ENCODE data around the gene PRR36. TPM values are rescaled to one million over a fixed set of nuclear protein-coding genes. Genes with fewer than 3 reads are reported as not detected.

Gene PRR36
- total RNA-seq, 3 donors from 2014 or later: 0.59 to 2.0 TPM; not detected in 1

DNA sequence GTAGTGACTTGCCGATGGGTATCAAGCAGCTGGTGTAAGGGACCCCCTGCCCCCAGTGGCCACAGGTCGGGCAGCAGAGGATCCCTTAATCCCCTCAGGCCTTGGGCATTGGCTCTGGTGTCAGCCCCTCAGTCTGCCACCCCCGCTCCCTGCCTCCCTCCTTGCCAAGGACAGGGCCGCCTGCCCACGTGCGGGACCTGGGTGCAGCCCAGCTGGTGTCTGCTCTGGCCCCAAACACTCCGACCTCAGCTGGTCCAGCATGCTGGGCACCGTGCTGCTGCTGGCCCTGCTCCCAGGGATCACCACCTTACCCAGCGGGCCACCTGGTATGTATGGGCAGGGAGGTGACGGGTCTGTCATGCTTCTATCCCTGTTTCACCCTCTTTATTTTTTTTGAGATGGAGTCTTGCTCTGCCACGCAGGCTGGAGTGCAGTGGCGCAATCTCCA, 40.4 kb upstream of the PRR36 start, which contains the start of gene TGFBR3L:
TSS of gene TGFBR3L (plus strand) at position 233 of the 448 bp plus-strand sequence.
- TF ChIP-seq POLR2AphosphoS5 (IDR thresholded peaks at IDR 0.05) (no peak), POLR2A (IDR thresholded peaks at IDR 0.05) (no peak)
- TF ChIP-seq, protein P1, sequence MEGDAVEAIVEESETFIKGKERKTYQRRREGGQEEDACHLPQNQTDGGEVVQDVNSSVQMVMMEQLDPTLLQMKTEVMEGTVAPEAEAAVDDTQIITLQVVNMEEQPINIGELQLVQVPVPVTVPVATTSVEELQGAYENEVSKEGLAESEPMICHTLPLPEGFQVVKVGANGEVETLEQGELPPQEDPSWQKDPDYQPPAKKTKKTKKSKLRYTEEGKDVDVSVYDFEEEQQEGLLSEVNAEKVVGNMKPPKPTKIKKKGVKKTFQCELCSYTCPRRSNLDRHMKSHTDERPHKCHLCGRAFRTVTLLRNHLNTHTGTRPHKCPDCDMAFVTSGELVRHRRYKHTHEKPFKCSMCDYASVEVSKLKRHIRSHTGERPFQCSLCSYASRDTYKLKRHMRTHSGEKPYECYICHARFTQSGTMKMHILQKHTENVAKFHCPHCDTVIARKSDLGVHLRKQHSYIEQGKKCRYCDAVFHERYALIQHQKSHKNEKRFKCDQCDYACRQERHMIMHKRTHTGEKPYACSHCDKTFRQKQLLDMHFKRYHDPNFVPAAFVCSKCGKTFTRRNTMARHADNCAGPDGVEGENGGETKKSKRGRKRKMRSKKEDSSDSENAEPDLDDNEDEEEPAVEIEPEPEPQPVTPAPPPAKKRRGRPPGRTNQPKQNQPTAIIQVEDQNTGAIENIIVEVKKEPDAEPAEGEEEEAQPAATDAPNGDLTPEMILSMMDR (IDR thresholded peaks at IDR 0.05): no peak
- H3K9me3 ChIP-seq: no peaks in the 10 kb centered on the region
- no peak within 1 kb of the TSS for H3K27ac ChIP-seq
- peaks cover 10 to 40% of the 10 kb centered on the region in 2 donors for H3K27me3 ChIP-seq
- no peak for DNase-seq (ENCODE audit: low spot score in 2 of 2)
- H3K4me3 ChIP-seq: no peak within 1 kb of the TSS
- intact Hi-C loops (cut with DNase I; ENCODE audit: low total_unique reads): no loop called here
- H3K36me3 ChIP-seq: peaks cover 27% of the 10 kb centered on the region
- peaks cover 9 to 21% of the 10 kb centered on the region in 2 donors for H3K4me1 ChIP-seq

DNA sequence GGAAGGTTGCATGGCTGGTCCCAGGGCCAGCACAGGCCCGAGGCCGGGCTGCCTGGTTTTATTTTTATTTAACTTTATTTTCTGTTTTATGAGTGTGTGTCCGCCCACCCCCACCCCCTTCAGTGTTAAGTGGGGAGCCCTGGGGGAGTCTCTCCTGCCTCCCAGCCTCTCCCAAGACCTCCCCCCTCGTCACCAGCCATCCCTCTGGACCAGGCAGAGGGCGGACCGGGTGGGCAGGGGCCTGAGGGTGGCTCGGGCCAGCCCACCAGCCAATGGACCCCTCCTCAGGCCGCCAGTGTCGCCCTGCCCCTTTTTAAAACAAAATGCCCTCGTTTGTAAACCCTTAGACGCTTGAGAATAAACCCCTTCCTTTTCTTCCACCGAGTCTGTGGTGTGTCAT, 39.9 kb upstream of the PRR36 start:
- intact Hi-C loops (cut with DNase I; ENCODE audit: low total_unique reads): no loop called here
- Histone ChIP-seq H3K4me1 (peaks cover 9 to 21% of the 10 kb centered on the region in 2 donors), H3K27ac (no peak overlapping the region), H3K36me3 (peaks cover 27% of the 10 kb centered on the region), H3K4me3 (no peak overlapping the region), H3K9me3 (no peaks in the 10 kb centered on the region), H3K27me3 (peaks cover 10 to 40% of the 10 kb centered on the region in 2 donors)
- TF ChIP-seq, protein P1 (IDR thresholded peaks at IDR 0.05): no peak
- TF ChIP-seq POLR2A (IDR thresholded peaks at IDR 0.05) (no peak), POLR2AphosphoS5 (IDR thresholded peaks at IDR 0.05) (no peak)
- DNase-seq (ENCODE audit: low spot score in 2 of 2): no peak

DNA sequence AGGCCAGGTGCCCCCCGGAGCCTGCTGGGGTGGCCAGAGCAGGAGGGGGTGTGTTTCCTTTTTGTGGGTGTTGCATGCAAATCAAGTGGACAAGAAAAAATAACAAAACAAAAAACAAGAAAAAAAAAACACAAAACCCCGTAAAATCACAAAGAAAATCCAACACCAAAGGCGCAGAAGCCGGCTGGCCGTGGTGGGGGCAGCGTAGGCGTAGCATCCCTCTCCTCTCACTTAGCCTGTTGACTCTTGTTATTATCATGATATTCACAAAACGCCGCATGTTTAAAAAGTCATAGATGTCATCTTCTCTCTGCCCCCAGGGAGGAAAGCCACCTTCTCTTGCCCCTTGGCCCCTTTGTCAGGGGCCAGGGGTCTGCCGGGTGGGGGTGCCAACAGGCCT, 39.5 kb upstream of the PRR36 start:
- intact Hi-C loops (cut with DNase I; ENCODE audit: low total_unique reads): no loop called here
- Histone ChIP-seq H3K36me3 (peaks cover 27% of the 10 kb centered on the region), H3K4me3 (no peak overlapping the region), H3K27ac (no peak overlapping the region), H3K4me1 (peaks cover 9 to 21% of the 10 kb centered on the region in 2 donors), H3K27me3 (peaks cover 8 to 36% of the 10 kb centered on the region in 2 donors), H3K9me3 (no peaks in the 10 kb centered on the region)
- no peak for DNase-seq (ENCODE audit: low spot score in 2 of 2)
- TF ChIP-seq, protein P1 (IDR thresholded peaks at IDR 0.05): no peak
- no peak for TF ChIP-seq POLR2AphosphoS5 (IDR thresholded peaks at IDR 0.05)
- no peak for TF ChIP-seq POLR2A (IDR thresholded peaks at IDR 0.05)

DNA sequence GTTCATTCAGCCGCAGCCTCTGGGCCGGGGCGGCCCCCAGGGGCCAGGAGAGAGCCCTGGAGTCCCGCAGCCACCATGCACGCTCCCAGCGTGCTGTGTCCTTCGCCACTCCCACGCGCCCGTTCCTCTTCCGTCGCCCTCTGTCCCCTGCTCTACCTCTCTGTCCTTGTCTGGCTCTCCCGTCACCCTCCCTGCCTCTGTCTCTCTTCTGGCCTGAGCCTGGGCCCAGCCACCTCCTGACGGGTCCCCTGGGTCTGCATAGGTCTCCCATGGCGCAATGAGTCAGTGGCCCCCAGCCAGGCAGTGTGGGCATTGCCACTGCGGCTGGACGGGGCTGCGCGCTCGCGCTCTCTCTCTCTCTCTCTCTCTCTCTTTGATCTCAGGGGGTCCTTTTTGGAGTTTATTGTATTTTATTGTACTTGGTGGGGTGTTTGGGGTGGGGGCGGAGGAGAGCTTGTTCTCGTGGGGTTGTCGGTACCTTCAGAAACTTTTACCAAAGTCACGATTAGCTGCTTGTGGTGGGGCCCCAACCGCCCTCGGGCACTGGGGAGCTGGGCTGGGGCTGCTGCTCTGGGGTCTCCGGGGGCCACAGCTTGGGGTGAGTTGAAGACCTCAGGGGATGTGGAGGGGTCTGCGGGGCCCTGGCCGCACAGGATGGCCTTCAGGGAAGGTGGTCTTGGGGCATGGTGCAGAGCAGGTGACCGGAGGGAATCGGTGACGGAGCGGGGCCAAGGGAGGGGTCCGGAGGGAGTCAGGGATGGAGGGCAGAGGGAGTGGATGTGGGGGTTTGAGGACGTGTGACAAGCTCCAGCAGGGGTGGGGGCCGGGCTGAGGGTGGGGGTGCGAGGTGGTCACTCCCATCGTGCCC, 38.7 kb upstream of the PRR36 start:
- Histone ChIP-seq H3K4me3 (no peak overlapping the region), H3K9me3 (no peaks in the 10 kb centered on the region), H3K27ac (no peak overlapping the region), H3K36me3 (peaks cover 27% of the 10 kb centered on the region), H3K27me3 (peaks cover 7 to 29% of the 10 kb centered on the region in 2 donors), H3K4me1 (peaks cover 9 to 20% of the 10 kb centered on the region in 2 donors)
- intact Hi-C loops (cut with DNase I; ENCODE audit: low total_unique reads): no loop called here
- TF ChIP-seq POLR2A (IDR thresholded peaks at IDR 0.05): no peak
- TF ChIP-seq, protein P1 (IDR thresholded peaks at IDR 0.05): no peak
- no peak for TF ChIP-seq POLR2AphosphoS5 (IDR thresholded peaks at IDR 0.05)
- no peak for DNase-seq (ENCODE audit: low spot score in 2 of 2)

DNA sequence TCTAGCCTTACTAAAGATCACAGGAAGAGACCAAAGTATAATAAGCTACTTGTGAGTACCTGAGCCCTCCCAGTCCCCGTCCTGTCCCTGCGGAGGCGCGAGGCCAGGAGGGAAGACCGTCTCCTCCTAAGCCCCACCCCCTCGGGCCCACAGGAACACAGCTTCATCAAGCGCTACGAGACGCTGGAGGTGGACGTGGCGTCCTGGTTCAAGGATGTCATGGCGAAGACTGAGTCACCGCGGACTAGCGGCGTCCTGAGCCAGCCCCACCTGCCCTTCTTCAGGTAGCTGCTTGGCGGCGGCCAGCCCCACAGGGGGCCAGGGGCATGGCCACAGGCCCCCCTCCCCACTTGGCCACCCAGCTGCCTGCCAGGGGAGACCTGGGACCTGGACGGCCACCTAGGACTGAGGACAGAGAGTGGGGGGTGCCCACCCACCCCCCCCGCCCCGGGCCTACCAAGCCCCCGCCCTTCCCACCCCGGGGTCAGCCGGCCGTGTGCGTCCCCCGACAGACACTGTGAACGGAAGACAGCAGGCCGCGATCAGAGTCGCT, 38.0 kb upstream of the PRR36 start:
- H3K27ac ChIP-seq: no peak overlapping the region

More for the DNA sequence above, 38.0 kb upstream of the PRR36 start:
- H3K9me3 ChIP-seq: no peaks in the 10 kb centered on the region
- TF ChIP-seq POLR2AphosphoS5 (IDR thresholded peaks at IDR 0.05) (no peak), POLR2A (IDR thresholded peaks at IDR 0.05) (no peak)
- TF ChIP-seq, protein P1 (IDR thresholded peaks at IDR 0.05): no peak
- H3K36me3 ChIP-seq: peaks cover 27% of the 10 kb centered on the region
- peaks cover 7 to 21% of the 10 kb centered on the region in 2 donors for H3K27me3 ChIP-seq
- H3K4me3 ChIP-seq: no peak overlapping the region
- intact Hi-C loops (cut with DNase I; ENCODE audit: low total_unique reads): no loop called here
- DNase-seq (ENCODE audit: low spot score in 2 of 2): no peak
- peaks cover 5 to 15% of the 10 kb centered on the region in 2 donors for H3K4me1 ChIP-seq
